ENCODE results near the gene TYSND1.

GRCh38 chr10:70093335-70093944 is 53.1 kb downstream of the TYSND1 start:
- TF ChIP-seq MAFK (IDR thresholded peaks at IDR 0.05; ENCODE audit: partially characterized antibody) (no peak), ZSCAN20 (CRISPR knock-in tag; IDR thresholded peaks at IDR 0.05) (no peak), POLR2A (IDR thresholded peaks at IDR 0.05; ENCODE audit: low read length) (no peak)
- TF ChIP-seq, protein P1, sequence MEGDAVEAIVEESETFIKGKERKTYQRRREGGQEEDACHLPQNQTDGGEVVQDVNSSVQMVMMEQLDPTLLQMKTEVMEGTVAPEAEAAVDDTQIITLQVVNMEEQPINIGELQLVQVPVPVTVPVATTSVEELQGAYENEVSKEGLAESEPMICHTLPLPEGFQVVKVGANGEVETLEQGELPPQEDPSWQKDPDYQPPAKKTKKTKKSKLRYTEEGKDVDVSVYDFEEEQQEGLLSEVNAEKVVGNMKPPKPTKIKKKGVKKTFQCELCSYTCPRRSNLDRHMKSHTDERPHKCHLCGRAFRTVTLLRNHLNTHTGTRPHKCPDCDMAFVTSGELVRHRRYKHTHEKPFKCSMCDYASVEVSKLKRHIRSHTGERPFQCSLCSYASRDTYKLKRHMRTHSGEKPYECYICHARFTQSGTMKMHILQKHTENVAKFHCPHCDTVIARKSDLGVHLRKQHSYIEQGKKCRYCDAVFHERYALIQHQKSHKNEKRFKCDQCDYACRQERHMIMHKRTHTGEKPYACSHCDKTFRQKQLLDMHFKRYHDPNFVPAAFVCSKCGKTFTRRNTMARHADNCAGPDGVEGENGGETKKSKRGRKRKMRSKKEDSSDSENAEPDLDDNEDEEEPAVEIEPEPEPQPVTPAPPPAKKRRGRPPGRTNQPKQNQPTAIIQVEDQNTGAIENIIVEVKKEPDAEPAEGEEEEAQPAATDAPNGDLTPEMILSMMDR (IDR thresholded peaks at IDR 0.05), result no peak

All from A549 (cell line).